Osteoblast (primary cell): ENCODE data around the gene MATK. TPM values are rescaled to one million over a fixed set of nuclear protein-coding genes. Genes with fewer than 3 reads are reported as not detected.

Experiments used
- DNase-seq: peaks from one replicate; pipeline ENCODE4 v3.0.0; 2011; ENCODE audit warnings: low spot score, mixed read lengths; ENCODE audit not compliant: insufficient read length; ENCODE audit errors: missing footprints
- H2AFZ ChIP-seq: 2 replicates; pipeline ENCODE4 v1.6.0; 2011; ENCODE audit warnings: mild to moderate bottlenecking, low read length
- H3K27ac ChIP-seq: 2 replicates; pipeline ENCODE4 v1.5.1; 2011; ENCODE audit warnings: mild to moderate bottlenecking, low read depth, low read length, moderate library complexity
- H3K27me3 ChIP-seq: 2 replicates; pipeline ENCODE4 v1.6.0; 2012; ENCODE audit warnings: mild to moderate bottlenecking, control low read depth, inconsistent platforms, low read length, moderate library complexity; ENCODE audit not compliant: insufficient read depth
- H3K36me3 ChIP-seq: 2 replicates; pipeline ENCODE4 v1.5.1; 2011; ENCODE audit warnings: mild to moderate bottlenecking, low read length, control low read depth, moderate library complexity; ENCODE audit not compliant: insufficient read depth
- H3K4me1 ChIP-seq: 2 replicates; pipeline ENCODE4 v1.5.1; 2011; ENCODE audit warnings: mild to moderate bottlenecking, low read length, control low read depth, moderate library complexity; ENCODE audit not compliant: insufficient read depth
- H3K4me2 ChIP-seq: 2 replicates; pipeline ENCODE4 v1.6.0; 2011; ENCODE audit warnings: mild to moderate bottlenecking, low read length; ENCODE audit not compliant: insufficient read depth
- H3K4me3 ChIP-seq: fragments of 200-600 bp; sonication (generic); 3 replicates; pipeline ENCODE4 v1.5.1; 2012; ENCODE audit warnings: mild to moderate bottlenecking, low read length, inconsistent platforms; ENCODE audit not compliant: insufficient read depth
- H3K79me2 ChIP-seq: 2 replicates; pipeline ENCODE4 v1.6.0; 2012; ENCODE audit warnings: mild to moderate bottlenecking, low read length, control low read depth, inconsistent platforms; ENCODE audit not compliant: insufficient read depth
- H3K9me3 ChIP-seq: 2 replicates; pipeline ENCODE4 v1.5.1; 2011; ENCODE audit warnings: low read depth, low read length, control low read depth
- H4K20me1 ChIP-seq: 2 replicates; pipeline ENCODE4 v1.6.0; 2012; ENCODE audit warnings: mild to moderate bottlenecking, low read length, control low read depth; ENCODE audit not compliant: insufficient read depth
- CTCF ChIP-seq: IDR thresholded peaks from 2 replicates; pipeline ENCODE4 v1.5.1; 2011; ENCODE audit warnings: mild to moderate bottlenecking, low read depth, low read length, moderate library complexity; ENCODE audit errors: extremely low read depth
- small RNA-seq: library from RNA; depleted of rRNA; stranded (forward); fragments of <200 nt; gene quantifications from one replicate; pipeline ENCODE3, GENCODE V24; 2012
- total RNA-seq: library from RNA; depleted of rRNA; stranded (reverse); fragments of >200 nt; gene quantifications from 2 replicates; pipeline ENCODE4 v1.2.3, GENCODE V29; 2012

Gene MATK
- total RNA-seq, 1 donor = not detected

DNA sequence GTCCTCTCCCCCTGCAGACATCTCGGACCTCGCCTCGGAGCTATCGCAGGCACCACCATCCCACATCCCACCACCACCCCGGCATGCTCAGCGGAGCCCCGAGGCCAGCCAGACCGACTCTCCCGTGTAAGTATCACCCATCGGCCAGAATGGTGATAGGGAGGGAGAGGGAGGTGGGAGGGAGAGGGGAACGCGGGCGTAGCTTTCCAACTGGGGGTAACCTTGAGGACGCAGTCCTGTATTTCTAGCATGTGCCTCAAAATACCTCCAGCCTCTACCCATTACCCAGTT is 51.9 kb downstream of the MATK start:
- peak; percentile 39 for DNase-seq
- TF ChIP-seq CTCF = no peak
- no peak overlapping the region for H2AFZ ChIP-seq
- no peak overlapping the region for H3K4me2 ChIP-seq
- no peaks in the 10 kb centered on the region for H4K20me1 ChIP-seq
- H3K79me2 ChIP-seq = no peaks in the 10 kb centered on the region
- H3K4me3 ChIP-seq = no peak overlapping the region
- no peaks in the 10 kb centered on the region for H3K27me3 ChIP-seq
- H3K36me3 ChIP-seq = no peaks in the 10 kb centered on the region
- no peaks in the 10 kb centered on the region for H3K4me1 ChIP-seq
- H3K9me3 ChIP-seq = no peaks in the 10 kb centered on the region
- no peak overlapping the region for H3K27ac ChIP-seq

DNA sequence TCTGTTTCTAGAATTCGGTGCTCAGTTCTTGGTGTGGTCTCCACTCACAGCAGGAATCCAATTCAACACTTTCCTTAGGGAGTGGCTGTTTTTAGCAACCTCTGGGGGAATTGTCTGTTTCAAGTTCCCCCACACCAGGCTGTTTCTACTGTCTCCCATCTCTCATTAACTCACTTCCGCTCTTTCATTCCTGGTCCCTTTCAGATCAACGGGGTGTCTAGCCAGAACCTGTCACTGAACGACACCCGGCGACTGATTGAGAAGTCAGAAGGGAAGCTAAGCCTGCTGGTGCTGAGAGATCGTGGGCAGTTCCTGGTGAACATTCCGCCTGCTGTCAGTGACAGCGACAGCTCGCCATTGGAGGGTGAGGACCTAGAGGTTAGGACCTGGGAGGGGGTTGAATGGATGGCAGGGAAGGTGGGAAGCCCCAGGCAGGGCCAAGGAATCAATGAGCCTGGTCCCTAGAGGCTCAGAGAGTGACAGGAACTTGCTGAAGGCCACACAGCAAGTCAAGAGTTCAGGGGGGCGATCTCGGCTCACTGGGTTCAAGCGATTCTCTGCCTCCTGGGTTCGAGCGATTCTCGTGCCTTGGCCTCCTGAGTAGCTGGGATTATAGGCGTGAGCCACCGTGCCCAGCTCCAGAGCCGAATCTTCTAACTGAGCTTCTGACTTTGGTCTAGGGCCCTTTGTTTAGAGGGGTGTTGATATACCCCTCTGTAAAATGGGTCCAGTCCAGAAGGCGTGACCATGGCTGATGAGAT is 52.5 kb downstream of the MATK start:
- H3K4me3 ChIP-seq = no peak overlapping the region
- H2AFZ ChIP-seq = no peak overlapping the region
- TF ChIP-seq CTCF = no peak
- H3K4me1 ChIP-seq = no peaks in the 10 kb centered on the region
- H3K4me2 ChIP-seq = no peak overlapping the region
- no peaks in the 10 kb centered on the region for H3K27me3 ChIP-seq
- H3K36me3 ChIP-seq = no peaks in the 10 kb centered on the region
- no peaks in the 10 kb centered on the region for H3K9me3 ChIP-seq
- no peak overlapping the region for H3K27ac ChIP-seq
- no peaks in the 10 kb centered on the region for H4K20me1 ChIP-seq
- H3K79me2 ChIP-seq = no peaks in the 10 kb centered on the region
- peak; percentile 59 for DNase-seq

- H2AFZ ChIP-seq = no peak overlapping the region
- H3K79me2 ChIP-seq = no peaks in the 10 kb centered on the region
- H3K27me3 ChIP-seq = no peaks in the 10 kb centered on the region
- H3K4me1 ChIP-seq = no peaks in the 10 kb centered on the region
- TF ChIP-seq CTCF = no peak
- H3K36me3 ChIP-seq = no peaks in the 10 kb centered on the region
- no peak overlapping the region for H3K27ac ChIP-seq
- no peak overlapping the region for H3K4me2 ChIP-seq
- H3K4me3 ChIP-seq = no peak overlapping the region
- H3K9me3 ChIP-seq = no peaks in the 10 kb centered on the region
- H4K20me1 ChIP-seq = no peaks in the 10 kb centered on the region
- peak; percentile 68 for DNase-seq
These were observed 54.1 kb downstream of the MATK start for GRCh38 chr19:3732108-3732507.

- no peaks in the 10 kb centered on the region for H3K9me3 ChIP-seq
- H3K4me3 ChIP-seq = no peak overlapping the region
- peaks cover 5% of the 10 kb centered on the region for H3K27me3 ChIP-seq
- H3K27ac ChIP-seq = no peak overlapping the region
- no peaks in the 10 kb centered on the region for H3K36me3 ChIP-seq
- TF ChIP-seq CTCF = no peak
- no peaks in the 10 kb centered on the region for H4K20me1 ChIP-seq
- no peak overlapping the region for H3K4me2 ChIP-seq
- no peaks in the 10 kb centered on the region for H3K79me2 ChIP-seq
- H2AFZ ChIP-seq = no peak overlapping the region
- peak; percentile 36 for DNase-seq
- no peaks in the 10 kb centered on the region for H3K4me1 ChIP-seq
These were observed 55.7 kb downstream of the MATK start for GRCh38 chr19:3730457-3730958.

Small RNA genes within 50 kb of the gene (small RNA-seq; reads per million reads assigned to genes)
- gene AC005777.1 = not detected

Other genes starting within 250 kb of the MATK start
- not detected in 2 replicates for gene TEKTIP1, start 247.2 kb downstream of the MATK start, total RNA-seq
- gene MFSD12, start 228.8 kb downstream of the MATK start, total RNA-seq = 92.5 and 104 TPM in 2 replicates
- gene HMG20B, start 213.4 kb downstream of the MATK start, total RNA-seq = 57.2 and 65.9 TPM in 2 replicates
- under 0.01 TPM in 1 of 2 replicates, not detected in the other for gene GIPC3, start 200.9 kb downstream of the MATK start, total RNA-seq
- 1.4 and 1.5 TPM in 2 replicates for gene TBXA2R, start 179.5 kb downstream of the MATK start, total RNA-seq
- gene CACTIN, start 159.6 kb downstream of the MATK start, total RNA-seq = 17.4 and 19.9 TPM in 2 replicates
- gene PIP5K1C, start 85.9 kb downstream of the MATK start, total RNA-seq = 30.4 and 31.5 TPM in 2 replicates
- not detected in 2 replicates for gene TJP3, start 78.0 kb downstream of the MATK start, total RNA-seq
- gene APBA3, start 24.7 kb downstream of the MATK start, total RNA-seq = 22.4 and 24.2 TPM in 2 replicates
- gene MRPL54, start 23.7 kb downstream of the MATK start, total RNA-seq = 41.6 and 44.8 TPM in 2 replicates
- gene RAX2, start 14.2 kb downstream of the MATK start, total RNA-seq = not detected in 2 replicates
- gene ZFR2, start 82.7 kb upstream of the MATK start, total RNA-seq = not detected in 2 replicates
- gene ATCAY, start 94.3 kb upstream of the MATK start, total RNA-seq = not detected in 2 replicates
- not detected in 2 replicates for gene NMRK2, start 146.7 kb upstream of the MATK start, total RNA-seq
- 122 and 131 TPM in 2 replicates for gene DAPK3, start 184.7 kb upstream of the MATK start, total RNA-seq
- gene EEF2, start 199.1 kb upstream of the MATK start, total RNA-seq = 2,656 and 2,968 TPM in 2 replicates
- gene PIAS4, start 221.4 kb upstream of the MATK start, total RNA-seq = 14.7 and 21.4 TPM in 2 replicates